ENCODE measurements around the gene ARV1.
"Not testable (repeated sequence)": the region's sequence is repeated elsewhere in the genome, so short reads cannot be mapped to it uniquely, and the experiment has no call there.

The ARV1 gene

GRCh38 chr1:231020139-231020601 is 41.3 kb downstream of the ARV1 start:
- DNase-seq: no peak

GRCh38 chr1:231020816-231021215 is 41.9 kb downstream of the ARV1 start:
- no peak for DNase-seq

- no peak for DNase-seq
These were observed 42.7 kb downstream of the ARV1 start for GRCh38 chr1:231021540-231022031.

GRCh38 chr1:231022543-231022942 is 43.6 kb downstream of the ARV1 start:
- DNase-seq: not testable (repeated sequence)

- no peak for DNase-seq
These were observed 44.3 kb downstream of the ARV1 start for GRCh38 chr1:231023150-231023549.

GRCh38 chr1:231026576-231026975 is 47.7 kb downstream of the ARV1 start:
- DNase-seq: no peak

GRCh38 chr1:231027136-231027925 is 48.4 kb downstream of the ARV1 start:
- no peak for DNase-seq

- DNase-seq: no peak
These were observed 49.1 kb downstream of the ARV1 start for GRCh38 chr1:231027971-231028370.

- no peak for DNase-seq
These were observed 49.8 kb downstream of the ARV1 start for GRCh38 chr1:231028682-231029081.

GRCh38 chr1:231029247-231029646 is 50.4 kb downstream of the ARV1 start:
- DNase-seq: not testable (repeated sequence)

- no peak for DNase-seq
These were observed 50.9 kb downstream of the ARV1 start for GRCh38 chr1:231029841-231030240.

GRCh38 chr1:231032963-231033362 is 54.1 kb downstream of the ARV1 start:
- no peak for DNase-seq

GRCh38 chr1:231035799-231036198 is 56.9 kb downstream of the ARV1 start:
- DNase-seq: no peak

- DNase-seq: no peak
These were observed 57.5 kb downstream of the ARV1 start for GRCh38 chr1:231036416-231036815.

GRCh38 chr1:231037585-231038517 is 59.0 kb downstream of the ARV1 start:
- DNase-seq: no peak

GRCh38 chr1:231039161-231040018 is 60.5 kb downstream of the ARV1 start:
- peak; percentile 16 for DNase-seq

- peak; percentile 63 for DNase-seq
These were observed 61.3 kb downstream of the ARV1 start, which contains the start of gene FAM89A for GRCh38 chr1:231040019-231040799. Gene FAM89A (minus strand): TSS chr1:231040254. CDS start chr1:231040211, 43 bp downstream.

GRCh38 chr1:231040800-231041718 is 62.2 kb downstream of the ARV1 start:
- no peak for DNase-seq

- no peak for DNase-seq
These were observed 62.9 kb downstream of the ARV1 start for GRCh38 chr1:231041719-231042261.

GRCh38 chr1:231044588-231044987 is 65.7 kb downstream of the ARV1 start:
- no peak for DNase-seq
